Measurements from ENCODE around the gene PPP6R2. TPM values are rescaled to one million over a fixed set of nuclear protein-coding genes. Genes with fewer than 3 reads are reported as not detected.
A peak's percentile ranks its signal among the peaks of the same experiment; 100 is the strongest.

PPP6R2 gene
- total and polyA plus RNA-seq, 8 donors, result 36.9 to 60.1 (median 42.2) TPM

DNA sequence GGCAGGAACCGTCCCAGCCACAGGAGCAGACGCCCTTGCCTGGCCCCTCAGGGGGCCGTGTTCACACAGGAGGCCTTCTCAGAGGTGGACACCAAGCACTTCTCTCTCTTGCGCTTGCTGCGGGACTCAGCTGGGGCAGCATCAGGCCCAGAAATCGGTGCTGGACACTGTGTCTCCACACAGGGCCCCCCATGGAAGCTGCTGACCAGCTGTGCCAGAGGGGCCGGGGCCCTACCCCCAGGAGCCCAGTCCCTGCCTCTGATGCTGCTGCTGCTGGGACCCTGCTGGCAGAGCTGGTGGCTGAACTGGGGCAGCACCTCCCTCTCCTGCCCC, 39.6 kb upstream of the PPP6R2 start:
- TF ChIP-seq, protein P1, sequence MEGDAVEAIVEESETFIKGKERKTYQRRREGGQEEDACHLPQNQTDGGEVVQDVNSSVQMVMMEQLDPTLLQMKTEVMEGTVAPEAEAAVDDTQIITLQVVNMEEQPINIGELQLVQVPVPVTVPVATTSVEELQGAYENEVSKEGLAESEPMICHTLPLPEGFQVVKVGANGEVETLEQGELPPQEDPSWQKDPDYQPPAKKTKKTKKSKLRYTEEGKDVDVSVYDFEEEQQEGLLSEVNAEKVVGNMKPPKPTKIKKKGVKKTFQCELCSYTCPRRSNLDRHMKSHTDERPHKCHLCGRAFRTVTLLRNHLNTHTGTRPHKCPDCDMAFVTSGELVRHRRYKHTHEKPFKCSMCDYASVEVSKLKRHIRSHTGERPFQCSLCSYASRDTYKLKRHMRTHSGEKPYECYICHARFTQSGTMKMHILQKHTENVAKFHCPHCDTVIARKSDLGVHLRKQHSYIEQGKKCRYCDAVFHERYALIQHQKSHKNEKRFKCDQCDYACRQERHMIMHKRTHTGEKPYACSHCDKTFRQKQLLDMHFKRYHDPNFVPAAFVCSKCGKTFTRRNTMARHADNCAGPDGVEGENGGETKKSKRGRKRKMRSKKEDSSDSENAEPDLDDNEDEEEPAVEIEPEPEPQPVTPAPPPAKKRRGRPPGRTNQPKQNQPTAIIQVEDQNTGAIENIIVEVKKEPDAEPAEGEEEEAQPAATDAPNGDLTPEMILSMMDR (IDR thresholded peaks at IDR 0.05), result no peak
- peaks cover 0 to 50% of the 10 kb centered on the region in 2 donors for H3K27me3 ChIP-seq
- intact Hi-C loops (cut with DNase I), result no loop called here
- DNase-seq (no peak), ATAC-seq (no peak)
- H3K36me3 ChIP-seq, result peaks cover 0 to 4% of the 10 kb centered on the region in 2 donors
- peak overlapping the region in 1 of 2 donors; percentile 85 for H3K4me3 ChIP-seq
- peak overlapping the region; percentile 92 to 93 for H3K27ac ChIP-seq
- H3K9me3 ChIP-seq, result no peaks in the 10 kb centered on the region
- H3K4me1 ChIP-seq, result peaks cover 77 to 87% of the 10 kb centered on the region in 2 donors

DNA sequence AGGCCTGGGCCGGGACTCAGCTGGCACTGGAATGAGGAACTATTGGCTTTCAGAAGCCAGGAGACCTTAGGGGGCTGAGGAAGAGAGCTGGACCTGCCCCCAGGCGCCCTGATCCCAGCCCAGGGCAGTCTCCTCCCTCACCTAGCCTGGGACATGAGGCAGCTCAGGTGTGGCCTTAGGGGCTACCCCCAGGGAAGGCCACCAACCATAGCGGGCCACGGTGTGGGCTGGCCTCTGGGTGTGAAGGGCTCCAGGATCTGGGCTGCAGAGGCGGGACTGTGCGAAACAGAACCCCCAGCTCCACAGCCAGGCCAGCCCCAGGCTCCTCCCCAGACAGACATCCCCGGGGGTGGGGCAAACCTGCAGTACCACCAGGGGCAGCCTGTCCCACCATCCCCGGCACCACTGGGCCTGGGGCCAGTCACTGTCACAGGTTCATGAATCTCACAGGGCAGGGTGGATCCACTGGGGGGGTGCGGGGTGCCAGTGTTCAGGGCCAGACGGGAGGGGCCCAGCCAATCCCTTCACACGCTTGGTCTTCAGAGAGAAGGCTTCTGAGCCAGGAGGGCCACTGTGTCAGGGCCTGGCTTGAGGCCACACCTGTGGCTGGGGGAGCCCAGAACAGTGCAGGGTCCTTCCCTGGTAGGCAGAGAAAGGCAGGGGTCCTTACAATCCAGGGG, 39.1 kb upstream of the PPP6R2 start:
- TF ChIP-seq, protein P1 (IDR thresholded peaks at IDR 0.05), result no peak
- Histone ChIP-seq H3K27ac (peak overlapping the region; percentile 92 to 93), H3K9me3 (no peaks in the 10 kb centered on the region), H3K4me1 (peaks cover 79 to 86% of the 10 kb centered on the region in 2 donors), H3K36me3 (peaks cover 0 to 4% of the 10 kb centered on the region in 2 donors), H3K4me3 (peak overlapping the region in 1 of 2 donors; percentile 85), H3K27me3 (peaks cover 0 to 46% of the 10 kb centered on the region in 2 donors)
- DNase-seq (peak in 1 of 4 donors; percentile 76), ATAC-seq (peak; percentile 1)
- intact Hi-C loops (cut with DNase I), result no loop called here

DNA sequence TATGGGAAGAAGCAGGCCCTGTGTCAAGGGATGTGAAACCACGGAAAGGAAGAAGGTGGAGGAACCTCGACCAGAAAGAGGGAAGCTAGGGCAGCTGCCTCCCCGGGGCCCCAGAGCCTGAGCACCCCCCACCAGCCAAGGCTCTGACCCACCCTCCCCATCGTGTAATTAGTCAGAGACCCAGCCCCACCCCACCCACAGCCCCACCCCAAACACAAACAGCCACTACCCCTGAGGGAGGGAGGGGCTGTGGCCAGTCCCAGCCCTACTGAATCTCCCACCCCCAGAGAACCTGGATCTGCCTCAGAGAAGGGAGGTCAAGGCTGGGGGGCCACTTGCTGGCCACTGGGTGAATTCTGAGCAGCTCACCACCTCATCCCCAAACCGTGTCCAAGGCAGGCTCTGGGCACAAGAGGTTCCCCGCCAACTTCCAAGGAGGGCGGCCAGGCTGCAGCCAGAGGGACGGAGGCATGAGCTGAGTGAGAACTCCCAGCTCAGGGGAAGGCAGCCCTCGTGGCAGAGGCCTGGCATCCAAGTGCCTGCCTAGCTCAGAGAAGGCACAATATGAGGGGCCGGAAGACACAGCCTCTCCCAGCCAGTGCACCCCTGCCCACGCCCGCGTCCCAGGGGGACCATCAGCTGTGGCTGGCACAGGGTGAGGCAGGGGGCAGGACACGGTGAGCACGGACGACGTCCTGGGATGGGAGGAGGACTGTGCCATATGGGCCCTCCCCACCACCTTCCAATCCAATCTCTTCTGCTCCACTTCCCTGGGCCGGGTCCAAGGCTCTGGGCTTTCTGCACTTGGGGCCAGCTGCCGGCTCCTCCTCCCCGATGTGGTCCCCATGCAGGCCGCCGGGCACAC, 38.4 kb upstream of the PPP6R2 start:
- TF ChIP-seq, protein P1 (IDR thresholded peaks at IDR 0.05), result no peak
- H3K4me1 ChIP-seq, result peaks cover 77 to 84% of the 10 kb centered on the region in 2 donors
- peaks cover 0 to 4% of the 10 kb centered on the region in 2 donors for H3K36me3 ChIP-seq
- intact Hi-C loops (cut with DNase I), result no loop called here
- peak overlapping the region; percentile 92 to 93 for H3K27ac ChIP-seq
- DNase-seq, result peak in 1 of 4 donors; percentile 78
- H3K27me3 ChIP-seq, result peaks cover 0 to 38% of the 10 kb centered on the region in 2 donors
- H3K9me3 ChIP-seq, result no peaks in the 10 kb centered on the region
- peak; percentile 30 for ATAC-seq
- peak overlapping the region; percentile 85 for H3K4me3 ChIP-seq

DNA sequence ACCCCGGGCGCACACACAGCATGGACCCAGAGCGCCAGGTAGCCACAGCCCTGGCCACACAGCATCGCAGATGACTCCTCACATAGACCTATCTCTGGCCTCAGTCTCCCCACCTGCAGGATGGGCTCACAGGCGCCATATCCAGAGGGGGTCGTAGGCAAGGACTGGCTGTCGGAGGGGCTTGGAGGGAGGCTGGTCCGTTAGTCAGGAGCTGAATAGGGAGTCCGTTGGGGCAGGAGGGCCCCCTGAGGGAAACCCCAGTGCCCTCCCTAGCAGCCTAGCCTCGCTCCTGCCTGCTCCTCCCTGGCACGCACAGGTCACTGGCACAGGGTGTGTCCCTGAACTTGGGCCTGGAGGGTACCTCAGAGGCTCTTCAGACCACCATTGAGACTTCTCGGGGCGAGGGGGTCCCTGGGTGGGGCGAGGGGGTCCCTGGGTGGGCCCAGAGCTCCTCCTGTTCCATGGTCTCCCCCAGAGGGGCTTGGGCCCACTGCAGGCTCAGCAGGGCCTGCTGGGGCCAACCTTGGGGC, 37.7 kb upstream of the PPP6R2 start:
- ATAC-seq (peak; percentile 13), DNase-seq (no peak)
- intact Hi-C loops (cut with DNase I), result no loop called here

More for the DNA sequence above, 37.7 kb upstream of the PPP6R2 start:
- Histone ChIP-seq H3K4me1 (peaks cover 70 to 77% of the 10 kb centered on the region in 2 donors), H3K4me3 (peak overlapping the region; percentile 85), H3K27ac (peak overlapping the region; percentile 92 to 93), H3K9me3 (no peaks in the 10 kb centered on the region), H3K36me3 (peaks cover 0 to 4% of the 10 kb centered on the region in 2 donors), H3K27me3 (peaks cover 0 to 31% of the 10 kb centered on the region in 2 donors)
- TF ChIP-seq, protein P1 (IDR thresholded peaks at IDR 0.05), result no peak

Measured in left lung (tissue), 10 donors.